VCaP (cell line): ENCODE data around the gene ZNF248.

Experiments
- H3K27ac ChIP-seq: fragments of 450-650 bp; 2 replicates; pipeline ENCODE4 v1.5.1; 2017
- CTCF ChIP-seq: fragments of 450-650 bp; conservative IDR thresholded peaks from 2 replicates; pipeline ENCODE4 v1.5.1; 2017; ENCODE audit warnings: mild to moderate bottlenecking, moderate library complexity

The ZNF248 gene

DNA sequence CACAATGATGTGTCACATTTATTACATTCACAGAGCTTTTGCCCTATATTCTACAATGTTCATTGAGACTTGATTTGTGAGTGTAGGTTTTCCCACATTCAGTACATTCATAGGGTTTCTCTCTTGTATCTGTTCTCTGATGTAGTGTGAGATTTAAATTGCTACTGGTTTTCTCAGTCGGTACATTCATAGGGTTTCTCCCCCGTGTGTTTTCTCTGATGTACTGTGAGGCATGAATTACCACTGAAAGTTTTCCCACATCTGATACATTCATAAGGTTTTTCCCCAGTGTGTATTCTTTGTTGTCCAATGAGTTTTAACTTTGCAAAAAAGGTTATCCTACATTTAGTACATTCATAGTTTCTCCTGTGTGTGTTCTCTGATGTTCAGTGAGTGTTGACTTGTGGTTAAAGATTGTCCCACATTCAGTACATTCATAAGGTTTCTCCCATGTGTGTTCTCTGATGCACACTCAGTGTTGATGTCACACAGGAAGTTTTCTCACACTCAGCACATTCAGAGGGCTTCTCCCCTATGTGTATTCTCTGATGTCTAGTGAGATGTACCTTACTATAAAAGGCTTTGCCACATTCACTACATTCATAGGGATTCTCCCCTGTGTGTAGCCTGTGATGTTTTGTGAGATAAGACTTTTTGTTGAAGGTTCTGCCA lies 63.0 kb downstream of the ZNF248 start:
- no peak for TF ChIP-seq CTCF
- H3K27ac ChIP-seq: no peak overlapping the region

- H3K27ac ChIP-seq: no peak overlapping the region
- TF ChIP-seq CTCF: no peak
These were observed 67.8 kb downstream of the ZNF248 start for GRCh38 chr10:37789590-37789989.

DNA sequence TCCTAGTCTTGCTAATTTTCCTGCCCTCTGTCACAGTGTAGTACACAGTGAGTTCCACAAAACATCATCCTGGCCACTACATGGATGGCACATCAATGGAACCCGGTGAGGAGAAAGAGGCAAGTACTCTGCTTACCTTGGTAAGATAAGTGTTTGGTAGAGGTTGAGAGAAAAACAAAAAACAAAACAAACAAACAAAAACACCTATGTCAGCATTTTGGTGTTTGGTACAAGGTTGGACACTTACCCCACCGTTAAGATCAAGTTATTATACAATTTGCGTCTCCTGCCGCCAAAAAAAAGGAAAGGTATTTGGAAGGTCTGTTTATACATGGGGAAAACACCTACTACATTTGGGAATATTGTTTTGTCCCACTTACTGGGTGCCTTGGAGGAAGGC lies 72.7 kb downstream of the ZNF248 start:
- TF ChIP-seq CTCF: no peak
- no peak overlapping the region for H3K27ac ChIP-seq

DNA sequence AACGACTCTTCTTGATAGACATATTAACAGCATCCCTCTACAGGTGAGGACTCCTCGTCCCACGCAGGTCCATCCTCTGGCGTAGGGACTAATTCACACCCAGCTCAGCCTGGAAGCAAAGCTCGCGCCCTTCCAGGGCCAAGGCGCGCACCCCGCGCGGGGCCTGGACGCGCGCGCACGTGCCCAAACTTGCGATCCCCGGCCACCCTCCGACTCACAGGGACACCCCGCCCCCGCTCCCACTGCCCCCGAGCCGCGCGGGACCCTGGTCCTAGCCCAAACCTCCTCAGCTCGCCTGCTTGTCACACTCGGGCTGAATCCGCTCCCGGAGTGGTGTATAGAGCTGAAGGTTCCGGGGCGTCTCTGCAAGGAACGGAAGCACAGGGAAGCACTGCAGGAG lies 76.9 kb downstream of the ZNF248 start:
- no peak overlapping the region for H3K27ac ChIP-seq

DNA sequence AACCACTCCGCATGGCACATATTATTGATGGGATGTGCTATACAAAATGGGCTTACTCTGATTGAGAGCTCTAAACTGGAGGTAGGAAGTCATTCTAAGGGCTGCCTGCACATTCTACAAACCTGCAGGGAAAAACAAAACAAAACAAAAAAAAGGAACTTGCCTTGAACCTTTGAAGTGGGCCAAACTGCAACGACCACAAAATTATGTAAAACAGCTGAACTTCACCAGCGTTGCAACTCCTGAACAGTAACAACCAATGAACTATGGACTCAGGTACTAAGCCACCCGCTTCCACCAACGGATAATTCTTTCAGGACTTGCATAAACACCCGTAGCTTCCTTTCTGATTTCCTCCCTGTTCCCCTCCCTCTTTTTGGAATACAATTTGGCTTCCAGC lies 80.4 kb downstream of the ZNF248 start:
- no peak for TF ChIP-seq CTCF
- H3K27ac ChIP-seq: no peak overlapping the region

More for the DNA sequence above, 76.9 kb downstream of the ZNF248 start:
- TF ChIP-seq CTCF: no peak

DNA sequence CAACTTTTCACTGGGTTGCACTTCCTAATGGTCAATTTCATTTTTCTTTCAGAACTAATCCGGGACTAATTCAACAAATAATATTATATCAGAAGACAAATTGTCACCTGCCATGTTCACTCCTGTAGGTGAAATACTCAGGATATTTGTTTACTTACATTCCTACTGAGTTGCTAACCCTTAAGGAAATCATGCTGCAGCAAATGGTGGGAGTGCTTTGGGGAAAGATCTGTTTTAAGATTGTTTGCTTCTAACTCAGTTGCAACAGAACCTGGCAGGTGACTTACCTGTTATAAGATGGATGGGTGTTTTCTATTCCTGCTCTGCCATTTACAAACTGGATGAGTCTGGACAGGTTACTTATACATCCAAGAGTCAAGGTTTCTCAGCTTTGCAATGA lies 81.8 kb downstream of the ZNF248 start:
- no peak overlapping the region for H3K27ac ChIP-seq
- no peak for TF ChIP-seq CTCF

- TF ChIP-seq CTCF: no peak
- no peak overlapping the region for H3K27ac ChIP-seq
These were observed 83.1 kb downstream of the ZNF248 start for GRCh38 chr10:37774351-37774750.

DNA sequence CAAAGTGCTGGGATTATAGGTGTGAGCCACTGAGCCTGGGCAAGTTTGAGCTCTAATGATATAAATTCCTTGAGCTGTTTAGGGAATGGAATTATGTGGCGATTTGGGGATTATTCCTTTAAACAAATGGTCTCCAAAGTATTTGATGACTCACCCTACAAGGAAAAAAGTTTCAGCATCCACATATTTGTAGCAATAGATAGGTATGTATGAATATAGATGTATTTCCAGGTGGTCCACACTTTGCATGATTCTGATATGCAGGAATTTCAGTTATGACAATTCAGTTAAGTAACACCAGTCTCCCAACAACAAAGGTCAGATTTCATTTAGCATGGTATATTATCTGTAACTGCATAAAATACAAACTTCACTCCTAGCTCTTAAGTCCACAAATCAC lies 92.2 kb downstream of the ZNF248 start:
- no peak overlapping the region for H3K27ac ChIP-seq
- no peak for TF ChIP-seq CTCF
